NB4 (cell line): ENCODE measurements around the gene OR11H6.
"Not testable (repeated sequence)": the region's sequence is repeated elsewhere in the genome, so short reads cannot be mapped to it uniquely, and the experiment has no call there.

Experiments
- DNase-seq: peaks from one replicate; pipeline ENCODE4 v3.0.0; 2010; ENCODE audit warnings: low read depth
- H3K4me3 ChIP-seq: one replicate; pipeline ENCODE4 v1.5.1; 2011; ENCODE audit warnings: mild to moderate bottlenecking, low read depth, low read length, moderate library complexity
- CTCF ChIP-seq: IDR thresholded peaks from one replicate; pipeline ENCODE4 v1.5.1; 2012; ENCODE audit warnings: low read depth, low read length
- MAX ChIP-seq: IDR thresholded peaks from 2 replicates; pipeline ENCODE4 v1.6.1; 2011; ENCODE audit warnings: low read depth, low read length
- MYC ChIP-seq: IDR thresholded peaks from 2 replicates; pipeline ENCODE4 v1.6.1; 2011; ENCODE audit warnings: low read depth, low read length
- POLR2A ChIP-seq: IDR thresholded peaks from 2 replicates; pipeline ENCODE4 v1.6.1; 2011; ENCODE audit warnings: mild to moderate bottlenecking; ENCODE audit not compliant: insufficient read length; ENCODE audit errors: extremely low read depth

Gene OR11H6

GRCh38 chr14:20215196-20215595, 8.3 kb upstream of the OR11H6 start:
- H3K4me3 ChIP-seq, result no peak overlapping the region
- DNase-seq, result no peak
- TF ChIP-seq POLR2A, result no peak

GRCh38 chr14:20219033-20219432, 4.5 kb upstream of the OR11H6 start:
- TF ChIP-seq CTCF (no peak), POLR2A (no peak), MAX (no peak), MYC (no peak)
- H3K4me3 ChIP-seq, result no peak overlapping the region
- DNase-seq, result no peak

- no peak for TF ChIP-seq CTCF
- TF ChIP-seq MAX, result no peak
- no peak for TF ChIP-seq POLR2A
- TF ChIP-seq MYC, result no peak
- no peak within 1 kb of the TSS for H3K4me3 ChIP-seq
- no peak for DNase-seq
Observed at GRCh38 chr14:20228681-20229080, 5.2 kb downstream of the OR11H6 start, which contains the start of gene OR11H7. TSS of gene OR11H7 (plus strand) at chr14:20228981.

GRCh38 chr14:20235415-20235814, 11.9 kb downstream of the OR11H6 start:
- DNase-seq, H3K4me3 ChIP-seq: not testable (repeated sequence)

- no peak overlapping the region for H3K4me3 ChIP-seq
- DNase-seq, result peak; percentile 36
- peak; percentile 42 for TF ChIP-seq CTCF
- no peak for TF ChIP-seq MAX
- TF ChIP-seq POLR2A, result no peak
- no peak for TF ChIP-seq MYC
Observed at GRCh38 chr14:20247646-20248246, 24.2 kb downstream of the OR11H6 start.

GRCh38 chr14:20262642-20263128, 39.2 kb downstream of the OR11H6 start:
- TF ChIP-seq CTCF (no peak), MAX (no peak), MYC (no peak), POLR2A (no peak)
- no peak overlapping the region for H3K4me3 ChIP-seq
- DNase-seq, result peak; percentile 78

GRCh38 chr14:20264361-20264760, 40.9 kb downstream of the OR11H6 start:
- DNase-seq, H3K4me3 ChIP-seq: not testable (repeated sequence)
